GM21515 (cell line): Measurements from ENCODE around the gene UVRAG.

Experiments
- ATAC-seq: cut with Tn5 transposase; IDR thresholded peaks from one replicate; pipeline ENCODE4 v1.9.1; 2021; ENCODE audit not compliant: unreplicated experiment

Gene UVRAG

GRCh38 chr11:76131671-76132631 lies 316.9 kb downstream of the UVRAG start:
- no peak for ATAC-seq

- no peak for ATAC-seq
Measured at GRCh38 chr11:76134239-76134638, 319.2 kb downstream of the UVRAG start.

- ATAC-seq: no peak
Measured at GRCh38 chr11:76135491-76135890, 320.5 kb downstream of the UVRAG start.

GRCh38 chr11:76139314-76139713 lies 324.3 kb downstream of the UVRAG start:
- ATAC-seq: no peak

GRCh38 chr11:76140912-76141574 lies 326.0 kb downstream of the UVRAG start:
- ATAC-seq: no peak

GRCh38 chr11:76141901-76142588 lies 327.0 kb downstream of the UVRAG start:
- no peak for ATAC-seq

GRCh38 chr11:76143274-76143673 lies 328.3 kb downstream of the UVRAG start:
- no peak for ATAC-seq

- ATAC-seq: no peak
Measured at GRCh38 chr11:76147106-76147740, 332.2 kb downstream of the UVRAG start.

- ATAC-seq: no peak
Measured at GRCh38 chr11:76148231-76148630, 333.2 kb downstream of the UVRAG start.

- ATAC-seq: no peak
Measured at GRCh38 chr11:76148941-76149613, 334.1 kb downstream of the UVRAG start.

- no peak for ATAC-seq
Measured at GRCh38 chr11:76149713-76150112, 334.7 kb downstream of the UVRAG start.

- ATAC-seq: no peak
Measured at GRCh38 chr11:76150141-76150540, 335.1 kb downstream of the UVRAG start.

GRCh38 chr11:76151556-76152085 lies 336.6 kb downstream of the UVRAG start:
- no peak for ATAC-seq

- peak; percentile 53 for ATAC-seq
Measured at GRCh38 chr11:76152086-76152681, 337.2 kb downstream of the UVRAG start.

GRCh38 chr11:76152741-76153570 lies 337.9 kb downstream of the UVRAG start:
- ATAC-seq: peak; percentile 59

- no peak for ATAC-seq
Measured at GRCh38 chr11:76153571-76153923, 338.5 kb downstream of the UVRAG start.

- no peak for ATAC-seq
Measured at GRCh38 chr11:76155500-76156227, 340.7 kb downstream of the UVRAG start.

- no peak for ATAC-seq
Measured at GRCh38 chr11:76156971-76157427, 342.0 kb downstream of the UVRAG start.
